C4-2B (cell line): ENCODE measurements around the gene CLSTN3.

Source experiments
- H3K27ac ChIP-seq: fragments of 450-650 bp; 2 replicates; pipeline ENCODE4 v1.5.1; 2017
- ZFX ChIP-seq: fragments of 450-650 bp; IDR thresholded peaks from 2 replicates; pipeline ENCODE4 v1.6.1; 2017
- TF ChIP-seq, protein P1 (sequence below): fragments of 450-650 bp; conservative IDR thresholded peaks from 2 replicates; pipeline ENCODE4 v1.5.1; 2017; ENCODE audit warnings: mild to moderate bottlenecking

Gene CLSTN3

GRCh38 chr12:7190268-7191055, 60.3 kb downstream of the CLSTN3 start:
- peak overlapping the region; percentile 84 for H3K27ac ChIP-seq
- TF ChIP-seq, protein P1, sequence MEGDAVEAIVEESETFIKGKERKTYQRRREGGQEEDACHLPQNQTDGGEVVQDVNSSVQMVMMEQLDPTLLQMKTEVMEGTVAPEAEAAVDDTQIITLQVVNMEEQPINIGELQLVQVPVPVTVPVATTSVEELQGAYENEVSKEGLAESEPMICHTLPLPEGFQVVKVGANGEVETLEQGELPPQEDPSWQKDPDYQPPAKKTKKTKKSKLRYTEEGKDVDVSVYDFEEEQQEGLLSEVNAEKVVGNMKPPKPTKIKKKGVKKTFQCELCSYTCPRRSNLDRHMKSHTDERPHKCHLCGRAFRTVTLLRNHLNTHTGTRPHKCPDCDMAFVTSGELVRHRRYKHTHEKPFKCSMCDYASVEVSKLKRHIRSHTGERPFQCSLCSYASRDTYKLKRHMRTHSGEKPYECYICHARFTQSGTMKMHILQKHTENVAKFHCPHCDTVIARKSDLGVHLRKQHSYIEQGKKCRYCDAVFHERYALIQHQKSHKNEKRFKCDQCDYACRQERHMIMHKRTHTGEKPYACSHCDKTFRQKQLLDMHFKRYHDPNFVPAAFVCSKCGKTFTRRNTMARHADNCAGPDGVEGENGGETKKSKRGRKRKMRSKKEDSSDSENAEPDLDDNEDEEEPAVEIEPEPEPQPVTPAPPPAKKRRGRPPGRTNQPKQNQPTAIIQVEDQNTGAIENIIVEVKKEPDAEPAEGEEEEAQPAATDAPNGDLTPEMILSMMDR: no peak
- 0 out of 2 replicates have a peak, but pooled peaks have one; percentile 5 for TF ChIP-seq ZFX

DNA sequence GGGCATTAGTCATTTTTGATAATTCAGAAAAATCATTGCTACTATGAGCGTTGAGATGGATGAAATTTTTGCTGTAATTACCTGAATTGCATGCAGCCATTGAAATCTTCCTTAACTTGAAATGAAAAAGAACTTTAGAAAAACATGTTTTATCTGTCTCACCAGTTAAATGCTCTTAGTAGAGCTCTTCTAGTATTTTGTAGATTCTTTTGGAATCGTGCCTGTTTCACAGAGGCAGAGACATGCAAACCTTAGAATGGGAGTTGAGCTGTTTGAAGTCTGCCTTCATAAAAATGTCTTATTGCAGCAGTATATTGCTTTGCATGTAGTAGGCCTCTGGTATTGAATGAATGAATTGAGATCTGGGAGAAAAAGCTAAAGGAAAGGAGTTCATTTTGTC, 63.5 kb downstream of the CLSTN3 start:
- no peak overlapping the region for H3K27ac ChIP-seq
- TF ChIP-seq, protein P1: no peak
- TF ChIP-seq ZFX: no peak

DNA sequence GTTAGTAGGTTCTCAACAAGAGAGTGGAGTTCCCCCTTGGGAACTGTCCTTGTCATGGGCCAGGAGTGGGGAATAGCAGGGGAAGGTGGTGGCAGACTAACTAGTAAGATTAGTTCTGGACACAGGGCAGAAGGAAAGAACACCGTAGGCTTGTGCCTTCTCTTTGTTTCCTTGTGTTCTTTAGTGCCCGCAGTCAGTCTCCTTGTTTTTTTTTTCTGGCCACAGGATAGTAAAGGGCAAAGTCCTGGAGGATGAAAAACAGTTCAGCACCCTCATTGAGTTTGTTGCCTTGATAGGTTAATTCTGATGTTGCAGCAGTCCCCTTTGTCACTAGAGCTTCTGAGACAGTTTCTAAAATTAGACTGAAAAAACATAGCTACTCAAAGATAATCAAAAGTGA, 67.7 kb downstream of the CLSTN3 start:
- TF ChIP-seq, protein P1: no peak
- no peak for TF ChIP-seq ZFX
- no peak overlapping the region for H3K27ac ChIP-seq

DNA sequence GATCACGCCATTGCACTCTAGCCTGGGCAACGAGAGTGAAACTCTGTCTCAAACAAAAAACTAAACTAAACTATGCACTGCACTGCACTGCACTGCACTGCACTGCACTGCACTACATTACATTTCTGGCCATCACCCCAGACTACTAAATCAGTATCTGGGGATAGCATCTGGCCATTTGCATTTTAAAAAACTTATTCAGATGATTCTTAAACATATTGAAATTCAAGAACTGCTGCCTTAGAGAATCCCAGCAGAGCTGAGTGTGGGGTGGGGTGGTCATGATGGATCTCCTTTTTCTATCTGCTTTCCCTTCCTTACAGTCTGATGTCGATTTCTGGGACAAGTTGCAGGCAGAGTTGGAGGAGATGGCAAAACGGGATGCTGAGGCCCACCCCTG, 72.9 kb downstream of the CLSTN3 start:
- H3K27ac ChIP-seq: no peak overlapping the region
- TF ChIP-seq ZFX: no peak
- TF ChIP-seq, protein P1: no peak

DNA sequence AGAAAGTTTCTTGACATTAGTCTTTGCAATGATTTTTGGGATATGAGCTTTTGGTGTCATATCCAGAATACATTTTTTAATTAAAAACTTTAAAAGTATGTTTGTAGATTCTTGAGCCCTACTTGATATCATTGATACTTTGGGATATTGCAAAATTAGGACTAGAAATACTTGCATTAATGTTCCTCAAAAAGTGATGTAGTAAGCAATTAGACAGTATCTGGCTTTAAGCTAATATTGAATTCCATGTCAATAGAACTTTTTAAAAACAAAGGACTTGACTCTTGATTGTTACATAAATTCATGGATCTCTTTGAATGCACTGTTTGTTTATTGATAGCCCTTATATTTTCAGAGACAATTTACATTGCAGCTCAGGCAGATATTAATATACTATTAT, 74.9 kb downstream of the CLSTN3 start:
- TF ChIP-seq, protein P1: no peak
- TF ChIP-seq ZFX: no peak
- H3K27ac ChIP-seq: no peak overlapping the region

GRCh38 chr12:7206691-7207090, 76.5 kb downstream of the CLSTN3 start:
- TF ChIP-seq, protein P1: no peak
- TF ChIP-seq ZFX: no peak
- no peak overlapping the region for H3K27ac ChIP-seq

- TF ChIP-seq ZFX: no peak
- TF ChIP-seq, protein P1: no peak
- no peak overlapping the region for H3K27ac ChIP-seq
Observed at GRCh38 chr12:7207866-7208625, 77.9 kb downstream of the CLSTN3 start.
